Stimulated activated CD8-positive, alpha-beta memory T cell treated with anti-CD3 and anti-CD28 coated beads, Interleukin-15, amount 100 ng/mL, for 4 hours (primary cell): ENCODE results near the gene ZMYND8.

Source experiments
- DNase-seq, 2 donors: peaks; one replicate each; pipeline ENCODE4 v3.0.0-alpha.2; 2020; ENCODE audit warnings: low read depth in 2 of 2

Gene ZMYND8

DNA sequence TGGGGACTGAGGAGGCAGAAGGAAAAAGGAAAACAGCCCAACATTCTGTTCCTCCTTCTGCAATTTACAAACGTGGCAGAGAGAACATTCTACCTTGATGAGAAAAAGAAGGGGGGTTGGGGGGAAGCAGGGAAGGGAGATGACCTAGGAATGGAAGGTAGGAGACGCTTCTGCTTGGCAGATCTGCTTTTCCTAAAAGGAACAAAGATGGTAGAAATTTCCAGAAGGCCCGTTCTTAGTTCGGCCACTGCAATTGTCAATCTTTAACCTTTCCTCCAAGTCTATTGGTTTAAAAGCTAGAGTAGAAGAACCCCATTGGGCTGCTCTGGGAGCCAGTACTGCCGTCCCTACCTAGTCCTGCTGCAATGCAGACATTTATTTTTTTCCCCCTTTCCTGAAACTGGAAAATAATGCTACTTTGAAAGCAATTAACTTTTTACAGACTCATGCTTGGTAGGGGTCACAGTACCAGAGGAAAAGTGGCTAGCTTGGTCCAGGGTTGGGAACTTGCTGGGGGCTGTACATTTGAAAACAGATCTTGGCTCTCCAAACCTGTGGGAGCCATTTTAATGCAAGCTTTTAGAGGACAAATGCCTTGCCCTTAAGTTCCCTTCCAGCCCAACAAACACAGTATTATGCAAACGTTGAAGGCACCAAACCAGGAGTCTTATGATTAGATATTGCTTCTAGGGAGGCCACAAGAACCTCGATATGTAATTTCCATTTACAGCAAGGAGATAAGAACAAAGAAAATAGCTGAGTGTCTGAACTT lies 2.6 kb downstream of the ZMYND8 start:
- no peak for DNase-seq

DNA sequence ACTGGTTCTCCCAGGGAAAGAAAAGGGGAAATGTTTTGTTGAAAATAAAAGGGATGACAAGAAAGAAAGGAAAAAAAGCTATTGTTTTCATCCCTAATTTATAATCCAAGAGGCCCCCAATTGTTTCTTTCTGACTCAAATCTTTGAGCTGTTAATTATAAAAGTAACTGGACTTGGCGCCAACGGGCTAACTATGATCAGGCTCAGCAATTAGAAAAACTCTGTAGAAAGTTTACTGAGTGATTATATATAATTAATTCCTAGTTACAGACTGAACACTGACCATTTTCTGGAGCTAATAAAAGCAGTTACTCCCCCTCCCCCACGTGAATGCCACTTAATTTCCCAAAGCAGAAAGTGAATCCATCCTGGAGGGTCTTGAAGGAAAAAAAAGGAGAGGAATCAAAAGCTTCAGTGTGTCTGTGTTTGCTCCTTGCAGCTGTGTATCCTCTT lies 3.2 kb downstream of the ZMYND8 start:
- no peak for DNase-seq

DNA sequence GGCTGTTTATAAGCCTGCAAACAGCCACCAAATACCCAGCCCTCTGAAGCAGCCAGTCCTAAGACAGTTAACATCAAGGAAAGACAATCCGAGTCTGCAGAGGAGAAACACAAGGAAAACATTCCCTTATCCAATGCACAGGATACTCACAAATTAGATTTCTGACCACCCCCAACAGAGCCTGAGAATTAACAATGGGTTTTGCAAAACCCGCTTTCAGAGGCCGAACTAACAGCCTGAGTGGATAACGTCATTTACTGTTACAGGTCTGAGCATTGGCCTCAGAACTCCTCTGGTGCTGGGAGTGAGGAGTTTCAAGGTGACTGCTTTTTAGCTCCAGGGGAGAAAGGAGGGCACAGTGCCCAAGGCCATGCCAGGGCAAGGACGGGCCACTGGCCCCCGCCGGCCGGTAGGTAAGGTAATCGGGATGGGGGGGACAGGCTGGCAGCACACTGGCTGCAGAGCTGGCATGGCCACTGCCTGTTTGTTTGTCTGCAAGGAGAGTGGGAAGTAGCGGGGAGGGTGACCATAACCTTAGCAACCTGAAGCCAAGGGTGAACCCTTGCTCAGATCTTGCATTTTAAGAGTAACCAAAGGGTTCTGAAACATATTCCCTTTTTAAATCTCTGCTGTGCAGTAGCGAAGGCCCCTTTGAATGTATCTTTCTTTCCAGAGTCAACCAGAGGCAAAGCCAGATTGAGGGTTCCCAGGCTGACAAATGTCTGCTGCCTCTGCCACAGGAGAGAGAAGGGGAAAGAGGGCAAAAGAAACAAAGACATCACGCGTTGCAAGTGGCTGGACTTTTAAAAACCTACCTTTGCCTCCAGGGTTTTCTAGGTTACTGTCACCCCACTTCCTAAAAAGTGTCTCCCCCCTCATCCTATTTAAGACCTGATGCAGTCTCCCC lies 3.9 kb downstream of the ZMYND8 start:
- no peak for DNase-seq

DNA sequence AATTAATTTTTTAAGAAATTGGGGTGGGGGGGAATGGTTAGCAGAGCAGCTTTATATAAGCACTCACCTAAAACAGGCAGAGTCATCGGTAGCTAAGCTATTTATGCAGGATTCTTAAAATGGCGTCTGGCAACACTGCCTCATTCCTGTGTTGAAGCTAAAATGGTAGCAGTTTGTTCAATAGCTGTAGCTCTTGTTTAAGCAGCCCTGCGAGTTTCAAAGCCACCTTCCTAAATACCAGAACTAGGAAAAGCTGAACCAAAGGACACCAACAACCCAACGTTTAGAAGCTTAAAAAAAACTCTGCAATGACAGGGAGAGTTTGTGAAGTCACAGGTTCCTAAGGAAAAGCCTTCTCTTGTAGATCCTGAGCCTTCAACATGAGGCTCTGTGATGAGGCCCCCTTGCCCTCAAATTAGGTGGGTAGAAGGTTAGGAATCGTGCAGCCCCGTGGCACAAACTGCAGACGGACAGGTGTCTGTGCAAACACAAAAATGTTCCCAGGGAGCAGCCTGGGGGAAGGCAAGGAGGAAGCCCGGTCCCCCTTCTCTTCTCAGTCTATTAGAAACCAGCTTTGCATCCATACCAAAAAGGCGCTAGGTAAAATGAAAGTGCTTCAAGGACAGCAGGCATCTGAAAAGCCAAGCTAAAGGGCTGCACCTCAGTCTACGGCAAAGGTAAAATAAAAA lies 4.7 kb downstream of the ZMYND8 start:
- no peak for DNase-seq

DNA sequence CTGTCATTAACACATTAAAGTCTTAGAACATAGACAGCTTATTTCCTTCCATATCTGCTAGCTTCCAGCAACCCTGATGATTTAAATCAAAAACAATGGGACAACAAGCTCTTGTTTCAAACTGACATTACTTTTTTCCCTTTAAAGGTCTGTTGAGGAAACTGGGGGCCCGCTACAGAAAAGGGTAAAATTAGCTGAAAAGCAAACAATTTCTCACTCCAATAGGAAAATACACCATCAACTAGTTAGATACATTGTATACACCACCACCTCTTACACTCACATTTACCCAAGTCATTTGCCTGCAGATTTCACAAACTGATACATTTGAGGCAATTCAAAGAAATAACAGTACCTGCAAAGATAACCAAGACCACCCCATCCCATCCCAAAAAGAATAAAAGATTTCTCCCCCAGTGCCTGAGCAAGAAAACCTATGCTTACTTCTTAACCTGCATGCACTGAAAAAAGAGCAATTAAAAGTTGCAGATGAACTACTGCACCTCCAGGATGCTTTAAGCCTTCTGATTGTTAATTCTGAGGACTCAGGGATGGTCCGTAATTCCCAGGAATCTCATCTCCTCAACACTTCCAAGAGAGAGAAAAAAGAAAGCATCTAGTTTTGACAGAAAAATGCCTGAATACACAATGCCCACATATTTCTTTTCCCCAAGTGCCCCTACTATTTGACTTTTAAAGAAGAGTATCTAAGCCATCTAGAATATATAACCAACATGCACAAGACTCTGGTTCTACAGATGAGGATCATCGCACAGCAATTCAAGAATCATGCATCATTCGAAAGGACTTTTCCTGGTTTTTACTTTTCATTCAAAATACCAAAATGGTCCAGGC lies 5.6 kb downstream of the ZMYND8 start:
- no peak for DNase-seq

DNA sequence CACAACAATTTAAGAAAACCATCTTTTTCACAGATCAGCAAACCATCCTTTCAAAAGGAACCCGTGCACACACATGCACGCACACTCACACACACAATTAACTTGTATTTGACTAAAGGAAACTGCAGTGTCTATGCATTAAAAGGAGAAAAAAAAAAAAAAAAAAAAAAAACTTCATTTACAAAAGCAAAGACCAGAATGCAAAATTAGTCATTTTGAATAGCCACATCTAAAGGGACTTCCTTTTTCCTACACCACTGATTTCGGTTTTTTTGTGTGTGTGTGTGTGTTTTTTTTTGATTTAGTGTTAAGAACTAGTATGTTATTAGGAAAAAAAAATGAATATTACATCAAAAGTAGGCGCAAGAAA lies 6.3 kb downstream of the ZMYND8 start:
- DNase-seq: no peak

DNA sequence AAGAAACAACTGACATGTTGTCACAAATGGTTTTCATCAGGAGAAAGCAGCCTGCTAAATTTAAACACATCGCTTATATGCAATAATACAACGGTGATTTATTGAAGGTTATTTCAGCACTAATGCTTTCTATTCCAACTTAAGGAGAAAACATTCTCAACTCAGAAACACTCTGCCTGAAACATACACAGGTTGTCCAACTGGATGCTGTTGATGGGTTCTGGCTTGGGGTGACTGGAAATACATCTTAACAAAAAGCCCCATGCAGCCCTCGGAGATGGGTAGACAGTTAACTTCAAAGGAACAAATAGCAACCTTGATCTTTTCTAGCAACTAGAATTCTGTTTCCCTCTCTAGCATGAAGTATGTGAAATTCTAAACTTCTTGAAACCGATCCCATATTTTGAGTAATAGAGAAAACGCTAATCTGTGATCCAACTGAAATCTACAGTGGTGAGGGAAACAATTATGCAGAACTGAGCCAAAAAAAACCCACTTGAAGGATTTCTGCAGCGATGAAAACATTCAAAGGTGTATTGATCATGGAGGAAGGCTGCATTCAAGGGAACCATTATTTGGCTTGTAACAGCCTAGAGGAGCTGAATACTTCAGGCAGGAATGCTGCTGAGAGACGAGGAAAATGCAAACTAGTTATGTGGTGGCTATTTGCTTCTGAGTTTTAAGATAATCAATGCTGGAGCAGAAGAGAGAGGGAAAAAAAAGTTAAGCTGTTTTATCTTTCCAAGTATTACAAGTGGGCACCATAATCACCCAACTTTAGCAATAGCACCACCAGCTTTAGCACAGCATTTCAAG lies 6.9 kb downstream of the ZMYND8 start:
- no peak for DNase-seq

DNA sequence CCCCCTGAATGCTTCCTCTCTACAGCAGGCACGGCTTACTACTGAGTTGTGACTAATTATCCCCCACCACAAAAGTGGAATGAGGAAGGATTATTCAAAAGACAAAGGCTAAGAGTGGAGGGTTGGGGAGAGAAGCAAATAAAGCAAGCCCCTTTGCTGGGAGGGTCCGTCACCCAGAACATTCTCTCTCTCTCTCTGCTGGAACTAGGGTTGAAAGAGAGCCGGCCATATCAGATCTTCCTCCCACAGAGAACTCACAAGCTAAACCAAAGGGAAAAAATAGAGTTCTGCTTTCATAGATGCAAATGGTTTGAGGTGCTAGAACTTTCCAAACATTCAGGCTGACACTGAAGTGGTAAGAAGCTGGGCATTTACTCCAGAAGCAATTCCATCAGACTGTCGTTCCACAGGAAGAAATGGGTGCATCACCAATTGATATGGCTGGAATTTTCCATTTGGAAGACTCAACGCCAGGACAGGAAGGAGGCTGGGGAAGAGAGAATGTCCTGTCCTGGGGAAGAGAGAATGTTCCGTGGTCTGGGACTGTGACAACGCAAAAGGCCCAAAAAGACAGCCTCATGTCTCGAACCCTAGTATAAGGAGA lies 7.9 kb downstream of the ZMYND8 start:
- DNase-seq: no peak

DNA sequence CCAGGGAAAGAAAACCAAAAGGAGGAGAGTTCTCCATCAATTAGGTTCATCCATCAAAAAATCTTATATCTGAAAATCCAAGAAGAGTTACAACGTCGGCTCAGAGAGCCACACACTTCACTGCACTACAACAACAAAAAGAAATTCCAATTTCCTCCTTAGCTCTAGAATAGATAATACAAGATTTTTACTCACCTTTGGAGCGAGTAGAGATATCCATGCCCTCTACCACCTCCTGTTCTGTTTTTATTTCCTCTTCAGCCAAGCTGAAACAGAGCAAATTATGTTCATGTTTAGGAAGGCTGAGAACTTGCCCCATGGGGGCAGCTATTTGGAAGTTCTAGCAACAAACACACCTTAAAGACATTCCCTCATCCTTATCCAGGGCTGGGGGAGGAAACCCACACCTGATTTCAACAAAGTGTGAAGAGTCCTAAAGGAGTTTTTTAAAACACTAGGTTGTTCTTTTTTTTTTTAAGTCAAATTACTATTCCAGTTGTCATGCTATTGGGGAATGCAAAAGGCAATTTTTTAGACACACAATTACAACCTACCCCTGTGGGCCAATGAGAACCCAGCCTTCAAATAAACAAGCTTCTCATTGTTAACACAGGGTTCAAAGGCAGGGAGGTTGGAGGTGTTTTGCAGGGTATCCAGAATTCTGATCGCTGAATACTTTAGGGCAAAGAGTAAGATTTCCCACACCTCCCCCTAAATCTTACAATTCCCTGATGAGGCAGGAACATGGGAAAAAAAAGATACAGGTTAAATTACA lies 8.7 kb downstream of the ZMYND8 start:
- DNase-seq: no peak

DNA sequence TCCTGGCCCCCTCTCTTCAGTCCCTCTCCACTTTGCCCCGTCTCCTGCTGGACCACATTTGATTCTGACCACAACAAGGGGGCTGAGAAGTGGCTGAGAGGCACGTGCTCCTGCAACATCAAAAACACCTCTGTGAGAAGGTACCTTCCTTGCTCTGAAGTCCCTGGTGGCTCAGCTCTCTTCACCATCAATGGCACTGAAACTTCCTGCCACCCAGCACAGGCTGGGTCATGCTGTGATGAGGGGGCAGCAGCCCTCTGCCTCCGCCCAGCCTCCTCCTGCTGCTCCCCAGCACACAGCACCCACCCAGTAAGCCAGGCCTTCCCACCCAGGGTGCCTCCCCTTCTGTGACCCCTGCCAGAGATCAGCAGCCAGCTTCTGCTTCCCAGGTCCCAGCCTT lies 10.3 kb downstream of the ZMYND8 start:
- no peak for DNase-seq

DNA sequence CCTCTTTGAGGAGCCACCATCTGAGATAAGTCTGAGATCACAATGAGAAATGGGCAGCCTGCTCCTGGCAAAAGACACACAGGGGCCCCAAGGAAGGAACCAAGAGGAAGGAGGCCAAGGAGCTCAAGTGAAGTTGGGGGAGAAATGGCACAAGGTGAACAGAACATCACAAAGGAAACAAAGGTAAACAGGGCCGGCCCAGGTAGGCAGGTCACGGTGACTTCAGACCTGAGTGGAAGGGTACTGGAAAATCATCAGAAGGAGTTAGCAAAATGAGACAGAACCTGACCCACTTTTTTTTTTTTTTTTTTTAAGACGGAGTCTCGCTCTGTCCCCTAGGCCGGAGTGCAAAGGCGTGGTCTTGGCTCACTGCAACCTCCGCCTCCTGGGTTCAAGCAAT lies 11.3 kb downstream of the ZMYND8 start:
- no peak for DNase-seq

DNA sequence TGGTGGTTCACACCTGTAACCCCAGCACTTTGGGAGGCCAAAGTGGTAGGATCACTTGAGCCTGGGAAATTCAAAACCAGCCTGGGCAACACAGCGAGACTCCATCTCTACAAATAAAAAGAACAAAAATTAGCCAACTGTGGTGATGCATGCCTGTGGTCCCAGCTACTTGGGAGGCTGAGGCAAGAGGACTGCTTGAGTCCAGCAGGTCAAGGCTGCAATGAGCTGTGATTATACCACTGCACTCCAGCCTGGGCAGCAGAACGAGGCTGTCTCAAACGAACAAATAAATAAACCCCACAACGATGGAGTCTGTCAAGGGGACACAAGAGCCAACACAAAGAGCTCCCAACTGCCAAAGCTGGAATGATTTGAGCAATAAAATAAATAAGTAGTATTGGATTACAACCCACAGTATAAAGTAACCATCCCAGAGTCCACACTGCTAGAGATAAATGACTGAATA lies 13.5 kb downstream of the ZMYND8 start:
- DNase-seq: no peak

DNA sequence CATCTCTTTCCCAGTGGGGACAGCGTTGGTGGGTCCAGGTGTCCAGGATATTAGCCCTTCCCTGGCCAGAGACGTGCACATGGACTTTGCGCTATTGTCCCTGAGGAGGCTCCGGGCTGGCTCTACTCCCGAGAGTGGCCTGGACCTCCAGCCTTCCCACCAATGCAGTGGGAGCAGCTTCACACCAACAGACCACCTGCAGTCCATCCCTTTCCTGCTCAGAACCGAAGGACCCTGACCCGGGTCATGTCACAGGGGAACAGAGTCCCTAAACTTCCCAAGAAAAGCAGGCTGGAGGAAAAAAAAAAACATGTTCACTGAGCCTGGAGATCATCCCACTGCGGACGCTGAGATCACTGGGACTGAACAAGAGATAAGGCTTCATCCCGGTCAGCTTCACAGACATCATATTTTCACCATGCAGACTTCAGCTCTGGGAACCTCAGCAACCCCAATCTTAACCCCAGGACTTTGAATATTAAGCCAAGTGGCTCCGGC lies 18.3 kb downstream of the ZMYND8 start:
- no peak for DNase-seq

DNA sequence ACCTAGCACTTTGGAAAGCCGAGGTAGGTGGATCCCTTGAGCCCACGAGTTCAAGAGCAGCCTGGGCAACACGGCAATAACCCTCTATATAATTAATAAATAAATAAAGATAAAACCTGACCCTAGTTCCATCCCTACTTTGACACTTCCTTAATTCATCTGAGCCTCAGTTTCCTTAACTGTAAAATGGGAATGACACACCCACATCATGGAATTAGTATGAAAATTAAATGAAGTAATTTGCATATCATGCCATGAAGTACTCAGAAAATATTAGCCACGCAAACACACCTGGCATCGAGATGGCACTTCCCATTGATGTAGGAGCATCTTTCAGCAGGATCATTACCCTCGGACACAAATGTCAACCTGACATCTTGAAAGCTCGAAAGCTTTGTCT lies 19.1 kb downstream of the ZMYND8 start:
- no peak for DNase-seq

DNA sequence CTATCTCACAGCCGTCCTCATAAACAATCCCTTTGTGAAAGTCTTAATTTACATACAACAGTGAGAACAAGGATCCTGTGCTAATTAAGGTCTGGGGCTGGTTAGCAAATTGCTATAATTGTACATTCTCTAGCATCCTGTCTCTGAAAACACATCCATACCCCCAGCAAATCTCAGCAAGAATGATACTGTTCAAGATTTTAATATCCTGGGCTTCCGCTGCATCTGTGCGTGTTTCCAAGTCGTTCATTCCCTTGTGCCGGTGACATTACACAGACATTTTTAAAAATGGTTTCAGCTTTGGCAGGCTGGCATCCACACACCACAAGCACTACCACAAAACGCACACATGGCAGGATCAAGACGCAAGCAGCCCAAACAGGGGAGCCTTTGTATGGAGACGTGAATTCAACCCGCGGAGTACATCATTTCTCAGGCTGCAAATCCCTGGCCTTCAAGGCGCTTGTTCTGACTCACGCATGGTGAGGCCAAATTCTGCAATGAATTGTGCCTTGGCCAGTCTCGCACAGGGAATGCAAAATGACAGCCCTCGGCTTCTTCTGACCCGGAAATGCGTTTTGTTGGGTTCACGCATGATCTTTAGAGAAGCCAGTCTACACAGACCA lies 20.3 kb downstream of the ZMYND8 start:
- no peak for DNase-seq

DNA sequence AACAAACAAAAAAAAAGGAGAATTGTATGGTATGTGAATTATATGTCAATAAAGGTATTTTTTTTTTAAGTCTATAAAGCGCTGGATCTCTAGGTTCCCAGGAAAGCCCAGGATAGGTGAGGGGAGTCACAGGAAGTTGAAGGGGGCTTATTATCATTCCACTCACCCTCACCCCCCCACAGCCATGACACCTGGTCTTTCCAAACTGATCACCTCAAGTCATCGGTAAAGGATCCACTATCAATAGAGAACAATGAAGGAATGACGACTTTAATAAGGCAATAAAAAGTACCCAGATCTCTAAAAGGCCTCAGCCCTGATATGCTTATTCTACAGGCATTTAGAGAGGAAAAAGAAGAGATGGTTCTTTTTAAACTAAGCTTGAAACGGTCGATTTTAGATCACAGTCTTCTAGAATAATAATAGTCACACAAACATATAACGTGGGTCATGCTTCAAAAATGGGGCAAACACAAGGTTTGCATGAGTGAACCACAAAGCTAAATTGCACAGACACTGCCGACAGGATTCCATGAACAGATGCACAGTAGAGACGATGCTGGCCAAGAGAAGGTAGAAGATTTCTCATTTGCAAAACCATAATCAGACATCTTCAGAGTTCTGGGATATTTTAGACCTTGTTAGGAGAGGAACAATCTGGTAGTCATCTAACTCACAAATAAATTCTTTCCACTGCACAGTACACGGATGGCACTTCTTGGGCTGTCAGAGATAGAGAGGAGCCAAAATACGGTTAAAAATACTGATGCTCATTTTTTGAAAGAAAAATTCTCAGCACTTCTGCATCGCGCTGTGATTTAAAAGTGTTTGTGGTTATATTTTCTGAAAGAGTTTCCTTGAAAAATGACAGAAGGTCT lies 21.0 kb downstream of the ZMYND8 start:
- DNase-seq: no peak

DNA sequence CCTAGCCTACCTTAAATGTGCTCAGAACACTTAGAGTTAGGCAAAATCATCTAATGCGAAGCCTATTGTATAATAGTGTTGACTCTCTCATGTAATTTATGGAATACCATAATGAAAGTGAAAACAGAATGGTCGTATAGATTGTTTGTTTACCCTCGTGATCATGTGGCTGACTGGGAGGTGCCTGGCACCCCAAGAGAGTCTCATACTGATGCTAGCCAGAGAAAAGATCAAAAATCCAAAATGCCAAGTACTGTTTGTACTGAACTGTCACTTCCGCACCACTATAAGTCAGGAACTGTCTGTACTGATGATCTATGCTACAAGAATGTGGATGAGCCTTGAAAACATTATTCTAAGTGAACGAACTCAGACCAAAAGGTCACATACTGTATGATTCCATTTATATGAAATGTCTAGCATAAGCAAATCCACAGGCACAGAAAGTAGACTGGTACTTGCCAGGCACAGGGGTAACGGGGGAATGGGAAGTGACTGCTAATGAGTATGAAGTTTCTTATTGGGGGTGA lies 22.4 kb downstream of the ZMYND8 start:
- DNase-seq: no peak
